Measurements from ENCODE around the gene PDLIM3.

- TF ChIP-seq CTCF (optimal IDR thresholded peaks at IDR 0.05 in 1 of 3, IDR thresholded peaks at IDR 0.05 in 1 of 3, conservative IDR thresholded peaks at IDR 0.05 in 1 of 3; ENCODE audit: extremely low read depth in 1 of 3, insufficient read depth in 2 of 3, low read length in 3 of 3) (no peak), EZH2 (IDR thresholded peaks at IDR 0.05; ENCODE audit: low read length) (peak; percentile 22)
Measured at GRCh38 chr4:185535612-185536410, 504 bp upstream of the PDLIM3 start.

All from keratinocyte (primary cell).